ENCODE data around the gene GCNT1. TPM values are rescaled to one million over a fixed set of nuclear protein-coding genes. Genes with fewer than 3 reads are reported as not detected.

Gene GCNT1
- total RNA-seq, 1 experiment from 2014 or later, result 17.2 TPM

GRCh38 chr9:76528056-76528455, 69.1 kb downstream of the GCNT1 start:
- ChIA-PET CTCF (interaction anchor here (1.3 kb wide), 1 partner anchor 69 kb away, joined by 3 read pairs; the partner anchor contains the start of gene GCNT1), POLR2A (no interaction called here)
- H3K4me3 Mint-ChIP-seq, result no peak overlapping the region
- no peak overlapping the region for H3K27ac Mint-ChIP-seq
- no peak for ATAC-seq
- peaks cover 1% of the 10 kb centered on the region; the same call in 1 of the 2 replicates for H3K4me1 Mint-ChIP-seq
- TF ChIP-seq IRF1 (CRISPR knock-in tag; IDR thresholded peaks at IDR 0.05), result no peak
- TF ChIP-seq AR (CRISPR knock-in tag; IDR thresholded peaks at IDR 0.05), result no peak
- TF ChIP-seq KAT7 (CRISPR knock-in tag; IDR thresholded peaks at IDR 0.05; ENCODE audit: borderline replicate concordance), result no peak
- no peak for TF ChIP-seq ZNF532 (CRISPR knock-in tag; IDR thresholded peaks at IDR 0.05; ENCODE audit: borderline replicate concordance)
- no peak for TF ChIP-seq ZNF512 (CRISPR knock-in tag; IDR thresholded peaks at IDR 0.05; ENCODE audit: borderline replicate concordance)
- no peaks in the 10 kb centered on the region for H3K27me3 Mint-ChIP-seq (ENCODE audit: low read depth)
- peaks cover 3% of the 10 kb centered on the region for H3K36me3 Mint-ChIP-seq
- H3K9me3 Mint-ChIP-seq, result peaks cover 13% of the 10 kb centered on the region
- DNase-seq (ENCODE audit: low spot score), result no peak

- ATAC-seq (no peak), DNase-seq (ENCODE audit: low spot score) (no peak)
- H3K27ac Mint-ChIP-seq, result no peak overlapping the region
- H3K9me3 Mint-ChIP-seq, result peaks cover 13% of the 10 kb centered on the region
- H3K4me1 Mint-ChIP-seq, result peaks cover 4% of the 10 kb centered on the region; the same call in 1 of the 2 replicates
- CTCF ChIA-PET, result interaction anchor here (1.3 kb wide), 1 partner anchor 70 kb away, joined by 3 read pairs; the partner anchor contains the start of gene GCNT1
- POLR2A ChIA-PET, result no interaction called here
- H3K4me3 Mint-ChIP-seq, result no peak overlapping the region
- peaks cover 3% of the 10 kb centered on the region for H3K36me3 Mint-ChIP-seq
- H3K27me3 Mint-ChIP-seq (ENCODE audit: low read depth), result no peaks in the 10 kb centered on the region
- TF ChIP-seq ZNF232 (CRISPR knock-in tag; IDR thresholded peaks at IDR 0.05), result no peak
- no peak for TF ChIP-seq ZMAT4 (CRISPR knock-in tag; IDR thresholded peaks at IDR 0.05)
- TF ChIP-seq HMGA2 (CRISPR knock-in tag; IDR thresholded peaks at IDR 0.05), result no peak
- TF ChIP-seq PRRX2 (CRISPR knock-in tag; IDR thresholded peaks at IDR 0.05), result no peak
- TF ChIP-seq ZNF317 (CRISPR knock-in tag; IDR thresholded peaks at IDR 0.05; ENCODE audit: borderline replicate concordance, low read depth), result no peak
- TF ChIP-seq USF2 (CRISPR knock-in tag; IDR thresholded peaks at IDR 0.05), result no peak
- TF ChIP-seq FOXJ3 (CRISPR knock-in tag; IDR thresholded peaks at IDR 0.05; ENCODE audit: borderline replicate concordance), result no peak
- no peak for TF ChIP-seq FOXK1 (CRISPR knock-in tag; IDR thresholded peaks at IDR 0.05)
- TF ChIP-seq ZNF532 (CRISPR knock-in tag; IDR thresholded peaks at IDR 0.05; ENCODE audit: borderline replicate concordance), result no peak
- TF ChIP-seq E2F5 (CRISPR knock-in tag; IDR thresholded peaks at IDR 0.05), result no peak
- no peak for TF ChIP-seq RELA (CRISPR knock-in tag; IDR thresholded peaks at IDR 0.05; ENCODE audit: borderline replicate concordance)
- TF ChIP-seq NFYB (CRISPR knock-in tag; conservative IDR thresholded peaks at IDR 0.05; ENCODE audit: low read depth), result no peak
- no peak for TF ChIP-seq NR3C1 (CRISPR knock-in tag; conservative IDR thresholded peaks at IDR 0.05; ENCODE audit: low read depth)
Measured at GRCh38 chr9:76528642-76529190, 69.7 kb downstream of the GCNT1 start.

Data from WTC11 (cell line).